IgD-negative memory B cell (primary cell): ENCODE data around the gene LMX1B. TPM values are rescaled to one million over a fixed set of nuclear protein-coding genes. Genes with fewer than 3 reads are reported as not detected.

Experiments used
- H3K27ac Mint-ChIP-seq, 3 donors: one replicate each; pipeline ENCODE4 v1.8.0; 2020 to 2022; ENCODE audit warnings: mild to moderate bottlenecking in 3 of 3, mixed read lengths in 3 of 3, moderate library complexity in 1 of 3
- H3K27me3 Mint-ChIP-seq: one replicate; pipeline ENCODE4 v1.8.0; 2021; ENCODE audit warnings: mixed read lengths
- H3K36me3 Mint-ChIP-seq: one replicate; pipeline ENCODE4 v1.8.0; 2020; ENCODE audit warnings: mild to moderate bottlenecking, mixed read lengths
- H3K4me1 Mint-ChIP-seq, 3 donors: one replicate each; pipeline ENCODE4 v1.8.0; 2020 to 2022; ENCODE audit warnings: mixed read lengths in 3 of 3, mild to moderate bottlenecking in 1 of 3
- H3K4me3 Mint-ChIP-seq, 4 donors: one replicate each; pipeline ENCODE4 v1.8.0; 2020 to 2022; ENCODE audit warnings: mild to moderate bottlenecking in 4 of 4, mixed read lengths in 4 of 4, moderate library complexity in 3 of 4
- H3K9me3 Mint-ChIP-seq, 3 donors: one replicate each; pipeline ENCODE4 v1.8.0; 2020 to 2021; ENCODE audit warnings: mixed read lengths in 3 of 3, mild to moderate bottlenecking in 1 of 3
- polyA plus RNA-seq: library from polyadenylated mRNA; unstranded; fragments of 300-500 nt; fragmentation: Illumina TruSeq; gene quantifications from one replicate; pipeline ENCODE4 v1.2.3, GENCODE V29; 2021

LMX1B gene
- polyA plus RNA-seq, 1 donor from 2014 or later = not detected

- H3K36me3 Mint-ChIP-seq = no peaks in the 10 kb centered on the region
- H3K27me3 Mint-ChIP-seq = peaks cover 55% of the 10 kb centered on the region
- H3K27ac Mint-ChIP-seq = peak overlapping the region in 2 of 3 donors; percentile 38 to 64
- H3K4me3 Mint-ChIP-seq = peak overlapping the region; percentile 5 to 91 (median 36)
- H3K9me3 Mint-ChIP-seq = peaks cover 0 to 2% (median 0%) of the 10 kb centered on the region in 3 donors
- H3K4me1 Mint-ChIP-seq = peaks cover 11 to 19% (median 18%) of the 10 kb centered on the region in 3 donors
These were observed 2.5 kb upstream of the LMX1B start for GRCh38 chr9:126611193-126611591.

DNA sequence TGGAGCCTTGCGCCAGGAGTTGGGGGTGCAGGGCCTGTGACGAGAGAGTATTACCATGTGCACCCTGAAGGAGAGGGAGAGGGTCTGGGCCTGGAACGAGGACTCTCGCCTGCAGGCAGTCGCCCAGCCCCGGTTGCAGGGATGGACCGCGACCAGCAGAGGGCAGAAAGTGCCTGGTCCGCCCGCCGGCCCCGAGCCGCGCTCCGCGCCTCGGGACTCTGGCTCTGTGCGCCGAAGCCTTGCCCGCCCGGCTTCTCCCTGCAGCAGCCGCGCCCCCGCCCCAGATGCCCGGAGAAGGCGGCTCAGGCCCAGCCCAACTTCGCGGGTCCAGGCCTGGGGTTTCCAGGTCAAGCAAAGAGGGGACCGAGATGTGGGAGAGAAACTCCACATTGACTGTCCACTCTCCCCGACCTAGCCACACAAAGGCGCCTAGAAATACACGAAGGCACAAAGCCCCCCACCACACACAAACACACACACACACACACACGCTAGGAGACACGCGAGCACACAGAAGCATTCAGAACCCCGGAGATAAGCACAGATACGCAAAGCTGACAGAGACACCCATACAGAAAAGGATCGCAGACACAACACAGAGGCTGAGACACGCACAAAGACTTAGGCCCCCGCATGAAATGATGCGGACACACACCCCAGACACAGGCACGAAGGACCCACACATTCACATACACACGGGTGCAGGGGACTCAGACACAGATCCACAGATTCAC is 2.0 kb upstream of the LMX1B start:
- Mint-ChIP-seq H3K4me1 (peaks cover 12 to 19% (median 18%) of the 10 kb centered on the region in 3 donors), H3K4me3 (peak overlapping the region; percentile 61 to 94 (median 78)), H3K9me3 (peaks cover 0 to 2% (median 0%) of the 10 kb centered on the region in 3 donors), H3K27me3 (peaks cover 54% of the 10 kb centered on the region), H3K36me3 (no peaks in the 10 kb centered on the region), H3K27ac (peak overlapping the region; percentile 38 to 89 (median 64))

GRCh38 chr9:126612326-126612812 is 1.4 kb upstream of the LMX1B start:
- Mint-ChIP-seq H3K27ac (peak overlapping the region; percentile 38 to 89 (median 39)), H3K9me3 (peaks cover 0 to 2% (median 0%) of the 10 kb centered on the region in 3 donors), H3K4me3 (peak overlapping the region; percentile 64 to 94 (median 78)), H3K36me3 (no peaks in the 10 kb centered on the region), H3K4me1 (peaks cover 11 to 18% (median 15%) of the 10 kb centered on the region in 3 donors), H3K27me3 (peaks cover 54% of the 10 kb centered on the region)

DNA sequence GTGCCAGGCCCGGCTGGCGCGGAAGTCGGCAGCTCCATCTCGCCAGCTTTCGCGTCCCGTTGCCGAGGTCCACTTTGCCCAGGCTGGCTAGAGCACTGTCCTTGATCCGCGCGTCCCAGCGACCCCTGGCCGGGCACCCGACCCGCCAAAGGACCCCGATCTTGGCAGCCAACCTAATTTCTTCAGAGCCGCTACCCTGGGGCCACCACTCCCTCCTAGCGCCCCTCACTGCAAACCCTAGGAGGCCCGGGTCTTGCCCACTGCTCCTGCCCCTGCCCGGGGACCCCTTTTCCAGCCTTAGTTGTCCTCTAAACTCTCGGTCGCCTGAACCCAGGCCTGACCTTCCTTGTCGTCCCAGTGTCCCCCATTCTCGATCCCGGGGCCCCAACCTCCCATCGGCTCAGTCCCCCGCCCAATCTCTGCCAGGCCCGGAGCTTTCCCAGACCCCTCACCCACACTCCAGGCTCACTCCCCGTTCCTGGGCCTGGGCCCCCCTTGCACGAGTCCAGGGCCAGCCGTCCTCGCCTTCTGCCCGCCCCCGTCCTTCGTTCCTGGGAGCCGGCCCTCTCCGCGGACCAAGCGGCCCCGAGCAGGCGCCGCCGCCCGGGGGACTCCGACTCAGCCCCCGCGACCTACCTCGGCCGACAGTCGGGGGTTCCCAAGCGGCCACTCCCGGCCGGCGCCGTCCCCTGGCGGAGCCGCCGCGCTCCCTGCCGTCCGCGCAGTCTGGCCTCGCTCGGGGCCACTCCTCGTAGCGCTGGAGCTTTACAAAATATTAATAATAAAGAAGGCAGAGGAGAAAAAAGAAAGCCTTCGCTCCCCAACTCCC is 701 bp upstream of the LMX1B start:
- H3K9me3 Mint-ChIP-seq = peaks cover 0 to 2% (median 0%) of the 10 kb centered on the region in 3 donors
- no peaks in the 10 kb centered on the region for H3K36me3 Mint-ChIP-seq
- H3K27ac Mint-ChIP-seq = peak overlapping the region in 1 of 3 donors; percentile 72
- H3K4me3 Mint-ChIP-seq = peak overlapping the region; percentile 58 to 89 (median 74)
- H3K4me1 Mint-ChIP-seq = peaks cover 10 to 16% (median 15%) of the 10 kb centered on the region in 3 donors
- peaks cover 56% of the 10 kb centered on the region for H3K27me3 Mint-ChIP-seq

DNA sequence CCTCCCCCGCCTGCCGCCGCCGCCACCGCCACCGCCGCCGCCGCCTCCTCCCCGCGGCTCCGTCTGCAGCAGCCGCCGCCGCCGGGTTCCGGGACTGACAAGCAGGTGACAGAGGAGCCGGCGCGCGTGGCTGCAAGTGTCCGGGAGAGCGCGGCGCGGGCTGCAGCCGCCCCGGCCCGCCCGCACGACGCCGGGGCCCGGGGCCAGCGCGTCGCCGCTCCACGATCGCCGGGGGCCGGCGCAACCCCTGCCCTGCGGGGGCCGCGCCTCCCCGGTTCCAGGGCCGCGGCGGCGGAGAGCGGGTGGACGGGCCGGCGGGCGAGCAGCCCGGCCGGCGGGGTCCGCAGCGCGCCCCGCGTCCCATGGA is 343 bp downstream of the LMX1B start:
- Mint-ChIP-seq H3K4me1 (peaks cover 10 to 19% (median 17%) of the 10 kb centered on the region in 3 donors), H3K9me3 (peaks cover 0 to 2% (median 0%) of the 10 kb centered on the region in 3 donors), H3K36me3 (no peaks in the 10 kb centered on the region), H3K27ac (no peak overlapping the region), H3K27me3 (peaks cover 54% of the 10 kb centered on the region), H3K4me3 (no peak overlapping the region)

DNA sequence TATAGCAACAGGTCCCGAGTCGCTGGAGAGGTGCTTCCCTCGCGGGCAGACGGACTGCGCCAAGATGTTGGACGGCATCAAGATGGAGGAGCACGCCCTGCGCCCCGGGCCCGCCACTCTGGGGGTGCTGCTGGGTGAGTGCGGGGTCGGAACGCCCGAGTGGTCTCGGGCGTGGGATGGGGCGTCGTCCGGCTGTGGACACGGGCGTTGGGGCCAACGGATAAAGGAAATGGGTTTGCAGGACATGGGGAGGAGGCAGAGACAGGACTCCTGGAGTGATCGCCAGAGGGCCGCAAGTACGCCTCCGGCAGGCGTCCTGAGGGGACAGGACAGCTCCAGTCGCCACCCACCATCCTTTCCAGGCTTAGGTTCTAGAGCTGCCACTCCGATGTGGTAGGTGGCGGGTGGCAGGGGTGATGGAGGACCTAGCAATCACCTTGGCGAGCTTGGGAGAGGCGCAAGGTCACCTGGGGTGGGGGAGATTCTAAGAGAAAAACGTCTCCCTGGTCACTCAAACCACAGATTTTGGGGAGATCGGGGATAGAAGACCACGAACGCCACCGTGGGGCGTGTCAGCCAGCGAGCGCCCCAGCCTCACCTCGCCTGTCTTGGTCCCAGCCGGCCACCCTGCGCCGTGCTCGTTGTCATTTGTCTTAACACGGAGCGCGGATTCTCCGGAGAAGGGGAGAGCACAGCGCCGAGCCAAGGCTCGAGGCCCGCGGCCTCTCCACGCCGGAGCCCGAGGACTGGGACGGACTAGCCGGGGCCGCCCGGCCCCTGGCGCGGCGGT is 922 bp downstream of the LMX1B start:
- peak overlapping the region; percentile 60 to 93 (median 78) for H3K4me3 Mint-ChIP-seq
- H3K27me3 Mint-ChIP-seq = peaks cover 54% of the 10 kb centered on the region
- H3K27ac Mint-ChIP-seq = peak overlapping the region; percentile 59 to 76 (median 69)
- peaks cover 0 to 2% (median 0%) of the 10 kb centered on the region in 3 donors for H3K9me3 Mint-ChIP-seq
- peaks cover 10 to 22% (median 17%) of the 10 kb centered on the region in 3 donors for H3K4me1 Mint-ChIP-seq
- H3K36me3 Mint-ChIP-seq = no peaks in the 10 kb centered on the region

- peaks cover 10 to 22% (median 17%) of the 10 kb centered on the region in 3 donors for H3K4me1 Mint-ChIP-seq
- H3K9me3 Mint-ChIP-seq = peaks cover 0 to 2% (median 0%) of the 10 kb centered on the region in 3 donors
- peak overlapping the region in 2 of 4 donors; percentile 60 to 76 for H3K4me3 Mint-ChIP-seq
- peaks cover 57% of the 10 kb centered on the region for H3K27me3 Mint-ChIP-seq
- H3K27ac Mint-ChIP-seq = peak overlapping the region in 1 of 3 donors; percentile 69
- no peaks in the 10 kb centered on the region for H3K36me3 Mint-ChIP-seq
These were observed 1.6 kb downstream of the LMX1B start for GRCh38 chr9:126615245-126615790.

GRCh38 chr9:126615791-126616447 is 2.2 kb downstream of the LMX1B start:
- peaks cover 10 to 22% (median 17%) of the 10 kb centered on the region in 3 donors for H3K4me1 Mint-ChIP-seq
- peak overlapping the region in 1 of 3 donors; percentile 88 for H3K27ac Mint-ChIP-seq

GRCh38 chr9:126616521-126616976 is 2.8 kb downstream of the LMX1B start:
- Mint-ChIP-seq H3K9me3 (peaks cover 0 to 2% (median 0%) of the 10 kb centered on the region in 3 donors), H3K4me1 (peaks cover 11 to 20% (median 14%) of the 10 kb centered on the region in 3 donors), H3K4me3 (peak overlapping the region in 3 of 4 donors; percentile 54 to 66 (median 57)), H3K27me3 (peaks cover 60% of the 10 kb centered on the region), H3K27ac (peak overlapping the region in 2 of 3 donors; percentile 46 to 88), H3K36me3 (peaks cover 1% of the 10 kb centered on the region)

More at GRCh38 chr9:126615791-126616447, 2.2 kb downstream of the LMX1B start:
- peaks cover 0 to 2% (median 0%) of the 10 kb centered on the region in 3 donors for H3K9me3 Mint-ChIP-seq
- peaks cover 63% of the 10 kb centered on the region for H3K27me3 Mint-ChIP-seq
- peaks cover 1% of the 10 kb centered on the region for H3K36me3 Mint-ChIP-seq
- peak overlapping the region in 2 of 4 donors; percentile 54 to 66 for H3K4me3 Mint-ChIP-seq

DNA sequence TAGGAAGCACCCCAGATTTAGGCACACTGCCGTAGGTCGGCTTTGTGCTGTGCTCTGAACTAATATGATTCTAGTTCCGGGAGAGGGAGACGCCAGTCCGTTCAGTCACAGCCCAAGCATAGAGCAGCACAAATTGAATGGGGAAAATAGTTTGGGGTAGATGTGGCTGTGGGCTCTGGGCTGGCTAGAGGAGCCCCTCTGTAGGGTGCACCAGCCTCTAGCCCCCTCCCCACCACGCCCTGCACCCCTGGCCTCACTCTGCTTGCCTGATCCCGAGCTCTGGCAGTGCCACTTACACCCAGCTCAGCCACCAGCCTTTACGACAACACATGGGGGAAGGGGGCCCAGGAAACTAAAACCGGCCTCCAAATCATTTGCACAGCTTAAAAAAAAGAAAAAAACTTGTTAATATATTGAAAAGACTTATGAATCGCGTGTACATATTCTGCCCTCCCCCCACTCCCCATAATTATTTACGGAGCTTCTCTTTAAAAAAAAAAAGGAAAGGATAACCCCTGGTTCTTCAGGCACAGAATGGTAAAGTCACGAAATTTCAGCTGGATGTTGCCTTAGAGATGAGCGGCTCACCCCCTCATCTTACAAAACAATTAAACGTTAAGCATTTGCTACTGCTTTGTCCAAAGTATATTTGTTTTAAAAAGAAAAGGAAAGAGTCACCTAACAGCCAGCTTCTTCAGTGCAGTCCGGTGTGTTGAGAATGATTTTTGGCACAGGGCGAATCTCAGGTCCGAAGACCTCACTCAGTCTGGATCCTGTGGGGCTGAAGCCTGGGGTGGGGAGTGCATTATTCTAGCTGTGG is 3.5 kb downstream of the LMX1B start:
- Mint-ChIP-seq H3K4me3 (peak overlapping the region in 2 of 4 donors; percentile 57 to 66), H3K36me3 (peaks cover 1% of the 10 kb centered on the region), H3K27me3 (peaks cover 62% of the 10 kb centered on the region), H3K9me3 (no peaks in the 10 kb centered on the region), H3K27ac (peak overlapping the region in 2 of 3 donors; percentile 46 to 88), H3K4me1 (peaks cover 8 to 16% (median 9%) of the 10 kb centered on the region in 3 donors)

DNA sequence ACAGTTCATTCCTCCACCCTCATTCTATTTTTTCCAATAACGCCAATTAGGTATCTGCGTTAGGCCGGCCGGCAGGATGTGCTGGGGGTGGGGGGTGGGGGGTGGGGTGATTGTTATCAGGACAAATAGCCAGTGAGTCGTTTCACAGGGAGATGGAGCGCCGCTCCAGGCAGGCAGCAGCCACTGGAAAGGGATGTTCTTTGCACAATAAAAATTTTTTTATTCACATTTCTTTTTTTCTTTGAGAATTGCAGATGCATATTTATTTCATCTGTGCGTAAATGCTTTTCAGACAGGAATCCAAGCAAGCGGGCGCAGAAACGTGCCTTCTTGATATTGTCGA is 4.1 kb downstream of the LMX1B start:
- Mint-ChIP-seq H3K36me3 (peaks cover 1% of the 10 kb centered on the region), H3K4me1 (peaks cover 8 to 16% (median 8%) of the 10 kb centered on the region in 3 donors), H3K27me3 (peaks cover 68% of the 10 kb centered on the region), H3K9me3 (no peaks in the 10 kb centered on the region), H3K4me3 (peak overlapping the region in 2 of 4 donors; percentile 37 to 73), H3K27ac (peak overlapping the region in 2 of 3 donors; percentile 14 to 68)

GRCh38 chr9:126618190-126618584 is 4.5 kb downstream of the LMX1B start:
- Mint-ChIP-seq H3K4me3 (peak overlapping the region in 2 of 4 donors; percentile 37 to 73), H3K27ac (peak overlapping the region; percentile 14 to 68 (median 53))

More at GRCh38 chr9:126618190-126618584, 4.5 kb downstream of the LMX1B start:
- Mint-ChIP-seq H3K27me3 (peaks cover 67% of the 10 kb centered on the region), H3K9me3 (no peaks in the 10 kb centered on the region), H3K4me1 (peaks cover 7 to 13% (median 8%) of the 10 kb centered on the region in 3 donors), H3K36me3 (peaks cover 1% of the 10 kb centered on the region)
